Thyroid gland (tissue), 4 donors: ENCODE results near the gene NAA35.

Source experiments
- CTCF ChIP-seq, 6 experiments: fragments of 200-600 bp in 3 of 6; fragments of 450-650 bp in 3 of 6; sonication (generic) in 3 of 6; IDR thresholded peaks; one replicate each; pipeline ENCODE4 v1.5.1; 2016 to 2019; ENCODE audit warnings: antibody characterized with exemption in 6 of 6, mild to moderate bottlenecking in 2 of 6, inconsistent platforms in 1 of 6, moderate library complexity in 1 of 6
- POLR2A ChIP-seq, 2 donors: fragments of 450-650 bp; IDR thresholded peaks; one replicate each; pipeline ENCODE4 v1.6.1; 2017; ENCODE audit warnings: antibody characterized with exemption in 2 of 2, mild to moderate bottlenecking in 2 of 2, moderate library complexity in 1 of 2

GRCh38 chr9:85941966-85942912 is 1.3 kb downstream of the NAA35 start:
- TF ChIP-seq CTCF (IDR thresholded peaks at IDR 0.05) (no peak), POLR2A (IDR thresholded peaks at IDR 0.05) (no peak)
